Endothelial cell (in vitro differentiated cells): ENCODE measurements around the gene TMEM184A. TPM values are rescaled to one million over a fixed set of nuclear protein-coding genes. Genes with fewer than 3 reads are reported as not detected.
A peak's percentile ranks its signal among the peaks of the same experiment; 100 is the strongest.
"Not testable (repeated sequence)": the region's sequence is repeated elsewhere in the genome, so short reads cannot be mapped to it uniquely, and the experiment has no call there.

Experiments used
- DNase-seq: peaks from one replicate; pipeline ENCODE4 v3.0.0; 2021; ENCODE audit warnings: low spot score
- H3K27ac Mint-ChIP-seq: one replicate; pipeline ENCODE4 v1.8.0; 2021; ENCODE audit warnings: mixed read lengths, inconsistent platforms; ENCODE audit not compliant: unreplicated experiment
- H3K27me3 Mint-ChIP-seq: one replicate; pipeline ENCODE4 v1.8.0; 2021; ENCODE audit warnings: mild to moderate bottlenecking, moderate library complexity, mixed read lengths, inconsistent platforms; ENCODE audit not compliant: unreplicated experiment
- H3K36me3 Mint-ChIP-seq: one replicate; pipeline ENCODE4 v1.8.0; 2021; ENCODE audit warnings: mild to moderate bottlenecking, low read depth, mixed read lengths, inconsistent platforms; ENCODE audit not compliant: unreplicated experiment
- H3K4me1 Mint-ChIP-seq: one replicate; pipeline ENCODE4 v1.8.0; 2021; ENCODE audit warnings: mild to moderate bottlenecking, mixed read lengths, inconsistent platforms; ENCODE audit not compliant: unreplicated experiment
- H3K4me3 Mint-ChIP-seq: one replicate; pipeline ENCODE4 v1.8.0; 2021; ENCODE audit warnings: mild to moderate bottlenecking, mixed read lengths, inconsistent platforms; ENCODE audit not compliant: unreplicated experiment
- H3K9me3 Mint-ChIP-seq: one replicate; pipeline ENCODE4 v1.8.0; 2021; ENCODE audit warnings: mixed read lengths, inconsistent platforms; ENCODE audit not compliant: unreplicated experiment
- total RNA-seq: library from RNA; stranded (reverse); fragmentation: NEBNext Ultra II Directional; extraction: Animal tissue kit (Norgen Biotek cat#: 25700); gene quantifications from one replicate; pipeline ENCODE4 v1.2.1, GENCODE V29; 2021; ENCODE audit not compliant: unreplicated experiment
- TF ChIP-seq, protein P1 (sequence below): fragments of 200-600 bp; sonication (generic); IDR thresholded peaks from one replicate; pipeline ENCODE4 v1.5.0; 2021; ENCODE audit warnings: antibody characterized with exemption; ENCODE audit not compliant: unreplicated experiment

Gene TMEM184A
- total RNA-seq, 1 donor from 2014 or later, result 0.21 TPM

DNA sequence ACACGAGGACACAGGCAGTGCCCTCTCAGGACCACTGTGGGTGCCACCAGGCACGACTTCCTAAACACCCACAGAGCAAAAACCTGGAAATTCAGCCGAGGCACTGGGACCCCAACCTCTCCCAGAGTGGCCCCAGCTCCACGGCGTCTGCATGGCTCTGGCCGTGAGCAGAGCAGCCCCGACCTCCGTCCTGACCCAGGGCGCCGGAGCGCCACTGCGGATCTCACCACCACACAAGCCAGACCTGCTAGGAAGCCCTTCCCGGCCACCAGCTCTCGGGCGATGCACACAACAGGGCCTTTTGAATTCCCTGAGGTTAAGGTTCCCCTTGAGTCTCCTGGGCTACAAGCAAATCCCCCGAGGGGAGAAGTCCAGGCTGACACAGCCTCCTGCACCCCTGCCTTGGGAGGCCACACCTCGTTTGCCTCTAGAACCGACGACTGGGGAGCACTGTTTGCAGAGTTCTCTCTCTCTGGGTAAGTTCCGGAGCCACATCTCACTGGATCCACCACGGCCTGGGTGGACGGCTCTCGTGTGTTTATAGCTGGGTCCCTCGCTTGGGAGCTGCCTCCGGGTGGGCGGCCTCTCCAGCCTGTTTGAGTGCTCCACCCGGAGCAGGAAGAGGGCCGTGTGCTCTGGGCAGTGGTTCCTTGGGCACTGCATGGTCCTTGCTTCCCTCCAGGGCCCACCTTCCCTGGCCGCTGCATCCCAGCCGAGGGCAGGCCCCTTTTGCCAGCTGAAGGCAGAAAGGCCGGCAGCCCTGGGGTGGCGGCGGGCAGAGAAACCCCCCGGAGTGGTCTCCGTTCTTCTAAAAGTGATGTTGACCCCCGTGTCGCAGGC lies 29.4 kb upstream of the TMEM184A start:
- Mint-ChIP-seq H3K9me3 (no peaks in the 10 kb centered on the region), H3K36me3 (peaks cover 4% of the 10 kb centered on the region), H3K4me3 (no peak overlapping the region), H3K27me3 (peaks cover 4% of the 10 kb centered on the region), H3K27ac (no peak overlapping the region), H3K4me1 (no peaks in the 10 kb centered on the region)
- TF ChIP-seq, protein P1, sequence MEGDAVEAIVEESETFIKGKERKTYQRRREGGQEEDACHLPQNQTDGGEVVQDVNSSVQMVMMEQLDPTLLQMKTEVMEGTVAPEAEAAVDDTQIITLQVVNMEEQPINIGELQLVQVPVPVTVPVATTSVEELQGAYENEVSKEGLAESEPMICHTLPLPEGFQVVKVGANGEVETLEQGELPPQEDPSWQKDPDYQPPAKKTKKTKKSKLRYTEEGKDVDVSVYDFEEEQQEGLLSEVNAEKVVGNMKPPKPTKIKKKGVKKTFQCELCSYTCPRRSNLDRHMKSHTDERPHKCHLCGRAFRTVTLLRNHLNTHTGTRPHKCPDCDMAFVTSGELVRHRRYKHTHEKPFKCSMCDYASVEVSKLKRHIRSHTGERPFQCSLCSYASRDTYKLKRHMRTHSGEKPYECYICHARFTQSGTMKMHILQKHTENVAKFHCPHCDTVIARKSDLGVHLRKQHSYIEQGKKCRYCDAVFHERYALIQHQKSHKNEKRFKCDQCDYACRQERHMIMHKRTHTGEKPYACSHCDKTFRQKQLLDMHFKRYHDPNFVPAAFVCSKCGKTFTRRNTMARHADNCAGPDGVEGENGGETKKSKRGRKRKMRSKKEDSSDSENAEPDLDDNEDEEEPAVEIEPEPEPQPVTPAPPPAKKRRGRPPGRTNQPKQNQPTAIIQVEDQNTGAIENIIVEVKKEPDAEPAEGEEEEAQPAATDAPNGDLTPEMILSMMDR, result no peak
- no peak for DNase-seq

DNA sequence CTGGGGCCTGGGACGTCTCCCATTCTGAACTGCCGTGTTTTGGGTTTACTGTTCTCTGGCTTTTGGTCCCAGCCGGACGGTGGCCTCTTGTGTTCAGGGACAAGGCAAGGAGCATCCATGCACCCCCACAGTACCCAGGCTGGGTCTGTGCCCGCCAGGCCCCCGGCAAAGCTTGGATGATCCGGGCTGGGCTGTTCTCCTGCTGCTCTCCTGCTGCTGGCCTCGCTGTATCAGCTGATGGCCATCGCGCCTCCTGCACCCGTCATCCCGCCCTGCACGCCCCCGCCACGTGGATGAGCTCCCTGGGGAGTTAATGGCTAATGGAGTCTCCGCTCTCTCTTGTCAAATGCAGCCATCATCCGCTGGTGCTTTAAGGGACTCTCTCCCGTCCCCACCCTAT lies 28.7 kb upstream of the TMEM184A start:
- H3K9me3 Mint-ChIP-seq, result no peaks in the 10 kb centered on the region
- TF ChIP-seq, protein P1, result no peak
- H3K4me3 Mint-ChIP-seq, result no peak overlapping the region
- H3K36me3 Mint-ChIP-seq, result peaks cover 9% of the 10 kb centered on the region
- no peak overlapping the region for H3K27ac Mint-ChIP-seq
- DNase-seq, result no peak
- peaks cover 4% of the 10 kb centered on the region for H3K27me3 Mint-ChIP-seq
- H3K4me1 Mint-ChIP-seq, result no peaks in the 10 kb centered on the region

DNA sequence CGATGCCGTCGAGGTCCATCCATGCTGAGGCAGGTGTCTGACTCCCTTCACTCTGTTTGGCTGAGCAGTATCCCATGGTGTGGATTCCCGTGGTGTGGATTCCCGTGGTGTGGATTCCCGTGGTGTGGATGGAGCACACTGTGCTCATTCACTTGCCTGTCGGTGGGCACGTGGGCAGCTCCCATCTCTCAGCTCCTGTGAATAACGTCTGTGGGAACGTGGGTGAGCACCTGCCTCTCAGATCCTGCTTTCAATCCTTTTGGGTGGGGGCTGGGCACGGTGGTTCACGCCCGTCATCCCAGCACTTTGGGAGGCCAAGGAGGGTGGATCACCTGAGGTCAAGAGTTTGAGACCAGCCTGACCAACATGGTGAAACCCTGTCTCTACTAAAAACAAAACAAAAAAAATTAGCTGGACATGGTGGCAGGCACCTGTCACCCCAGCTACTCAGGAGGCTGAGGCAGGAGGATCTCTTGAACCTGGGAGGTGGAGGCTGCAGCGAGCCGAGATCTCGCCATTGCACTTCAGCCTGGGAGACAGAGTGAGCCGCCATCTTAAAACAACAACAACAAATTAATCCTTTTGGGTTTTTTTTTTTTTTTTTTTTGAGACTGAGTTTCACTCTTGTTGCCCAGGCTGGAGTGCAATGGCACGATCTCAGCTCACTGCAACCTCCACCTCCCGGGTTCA lies 27.4 kb upstream of the TMEM184A start:
- DNase-seq, H3K9me3 Mint-ChIP-seq, H3K4me3 Mint-ChIP-seq, H3K27ac Mint-ChIP-seq, H3K4me1 Mint-ChIP-seq, H3K27me3 Mint-ChIP-seq: not testable (repeated sequence)
- H3K36me3 Mint-ChIP-seq, result peaks cover 13% of the 10 kb centered on the region

DNA sequence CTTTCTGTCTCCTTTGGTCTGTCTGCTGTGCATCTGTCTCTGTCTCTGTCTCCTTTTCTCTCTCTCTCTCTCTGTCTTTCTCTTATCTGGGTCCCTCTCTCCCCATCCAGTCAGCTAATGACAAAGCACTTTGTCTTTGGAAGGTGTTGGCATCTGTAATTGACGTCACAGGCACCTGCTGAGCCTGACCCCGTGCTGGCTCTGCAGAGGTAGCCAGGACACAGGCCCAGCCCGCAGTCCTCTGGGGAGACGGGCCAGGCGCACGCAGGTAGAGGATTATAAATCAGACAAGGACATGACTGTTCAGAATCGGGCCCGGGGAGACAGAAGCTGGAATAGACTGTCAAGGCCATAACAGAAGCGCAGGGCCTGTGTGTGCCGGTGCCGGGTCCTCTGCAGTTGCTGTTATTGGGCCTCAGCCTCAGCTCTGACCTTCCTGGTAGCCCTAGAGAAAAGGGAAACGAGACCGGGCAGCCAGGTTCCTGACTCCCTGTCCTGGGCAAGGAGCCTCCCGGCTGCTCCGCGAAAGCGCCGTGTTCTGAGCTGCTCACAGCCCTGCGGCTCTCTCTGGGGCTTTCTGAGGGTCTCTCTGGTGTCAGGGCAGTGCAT lies 24.5 kb upstream of the TMEM184A start:
- Mint-ChIP-seq H3K4me3 (no peak overlapping the region), H3K9me3 (no peaks in the 10 kb centered on the region), H3K4me1 (peaks cover 3% of the 10 kb centered on the region), H3K27me3 (peaks cover 4% of the 10 kb centered on the region), H3K27ac (no peak overlapping the region), H3K36me3 (peaks cover 10% of the 10 kb centered on the region)
- no peak for DNase-seq
- TF ChIP-seq, protein P1, result no peak

DNA sequence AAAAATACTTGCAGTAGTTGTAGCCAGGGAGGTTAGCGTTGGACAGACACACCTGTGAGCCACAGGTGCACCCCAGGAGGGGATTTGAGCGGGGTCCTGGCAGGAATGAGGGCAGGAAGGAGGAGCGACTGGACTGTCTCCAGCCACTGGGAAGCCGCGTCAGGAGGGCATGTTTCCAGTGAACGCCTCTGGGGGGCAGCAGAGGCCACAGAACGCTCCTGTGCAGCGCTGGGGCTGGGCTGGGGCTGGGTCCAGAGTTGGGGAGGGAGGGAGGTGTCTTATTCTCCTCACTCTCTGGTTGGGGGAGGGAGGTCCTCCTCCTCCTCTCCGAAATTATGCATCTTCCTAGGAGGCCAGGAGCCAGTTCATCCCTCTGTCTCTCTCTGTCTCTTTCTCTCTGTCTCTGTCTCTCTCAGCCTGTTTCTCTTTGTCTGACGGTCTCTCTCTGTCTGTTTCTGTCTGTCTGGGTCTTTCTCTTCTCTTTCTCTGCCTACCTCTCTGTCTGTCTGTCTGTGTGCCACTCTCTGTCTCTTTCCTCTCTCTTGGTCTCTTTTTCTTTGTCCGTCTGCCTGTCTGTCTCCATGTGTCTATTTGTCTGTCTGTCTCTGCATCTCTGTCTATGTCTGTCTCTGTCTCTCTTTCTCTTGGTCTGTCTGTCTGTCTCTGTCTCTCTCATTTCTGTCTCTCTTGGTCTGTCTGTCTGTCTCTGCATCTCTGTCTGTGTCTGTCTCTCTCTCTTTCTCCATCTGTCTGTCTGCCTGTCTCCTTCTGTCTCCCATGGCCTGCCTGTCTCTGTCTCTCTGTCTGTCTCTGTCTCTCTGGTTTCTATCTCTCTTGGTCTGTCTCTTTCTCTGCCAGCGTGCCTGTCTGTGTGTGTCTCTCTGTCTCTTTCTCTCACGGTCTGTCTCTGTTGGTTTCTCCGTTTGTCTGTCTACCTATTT lies 23.7 kb upstream of the TMEM184A start:
- H3K36me3 Mint-ChIP-seq, result peaks cover 10% of the 10 kb centered on the region
- TF ChIP-seq, protein P1, result peak; percentile 55
- H3K27ac Mint-ChIP-seq, result no peak overlapping the region
- H3K9me3 Mint-ChIP-seq, result no peaks in the 10 kb centered on the region
- peaks cover 2% of the 10 kb centered on the region for H3K27me3 Mint-ChIP-seq
- no peak overlapping the region for H3K4me3 Mint-ChIP-seq
- H3K4me1 Mint-ChIP-seq, result peaks cover 3% of the 10 kb centered on the region
- DNase-seq, result peak; percentile 87
